IMR-90 (cell line): ENCODE results near the gene RCN1. TPM values are rescaled to one million over a fixed set of nuclear protein-coding genes. Genes with fewer than 3 reads are reported as not detected.

ENCODE experiments used
- ATAC-seq: fragments of 200-7000 bp; cut with Tn5 transposase; 2 replicates; pipeline ENCODE4 v1.9.1; 2020; ENCODE audit warnings: low read depth, mild to moderate bottlenecking, moderate library complexity
- BruUV-seq: library from RNA; stranded (reverse); fragments of 400-500 nt; replicated peaks from 2 replicates; lab custom pipeline; 2021; lab: Mats Ljungman, UMichigan
- CTCF ChIA-PET: fragments of 300-600 bp; formaldehyde crosslinking; extraction: SDS; loops from one replicate; lab custom pipeline; 2021; ENCODE audit warnings: antibody characterized with exemption; lab: Yijun Ruan, JAX
- POLR2A ChIA-PET: fragments of 300-600 bp; sonication (Branson Sonifier 250); formaldehyde crosslinking; loops from one replicate; lab custom pipeline; 2022; ENCODE audit warnings: antibody characterized with exemption; ENCODE audit not compliant: unreplicated experiment; lab: Charles Lee
- DNase-seq: peaks from one replicate; pipeline ENCODE4 v3.0.0; 2013
- H2AFZ ChIP-seq: replicated peaks from 2 replicates; pipeline ENCODE3; 2013; ENCODE audit warnings: low read length, mild to moderate bottlenecking; ENCODE audit not compliant: poor library complexity
- H2AK5ac ChIP-seq: 2 replicates; pipeline ENCODE4 v1.6.1; 2013; ENCODE audit warnings: low read depth, low read length, inconsistent platforms
- H2AK9ac ChIP-seq: replicated peaks from 2 replicates; pipeline ENCODE3; 2013; ENCODE audit warnings: mild to moderate bottlenecking, low read depth, low read length, moderate library complexity; ENCODE audit not compliant: poor library complexity
- H2BK120ac ChIP-seq: 2 replicates; pipeline ENCODE4 v1.6.1; 2013; ENCODE audit warnings: low read depth, low read length, inconsistent platforms
- H2BK15ac ChIP-seq: 3 replicates; pipeline ENCODE4 v1.6.1; 2013; ENCODE audit warnings: low read depth, low read length, inconsistent platforms
- H2BK20ac ChIP-seq: 2 replicates; pipeline ENCODE4 v1.6.1; 2013; ENCODE audit warnings: low read depth, mild to moderate bottlenecking, inconsistent platforms, low read length, moderate library complexity
- H2BK5ac ChIP-seq: 2 replicates; pipeline ENCODE4 v1.6.1; 2013; ENCODE audit warnings: mild to moderate bottlenecking, low read depth, low read length, inconsistent platforms; ENCODE audit not compliant: poor library complexity, severe bottlenecking
- H3K14ac ChIP-seq: replicated peaks from 2 replicates; pipeline ENCODE4 v1.6.1; 2013; ENCODE audit warnings: low read depth, low read length, inconsistent platforms
- H3K18ac ChIP-seq: 2 replicates; pipeline ENCODE4 v1.6.1; 2013; ENCODE audit warnings: low read depth, low read length, control low read depth
- H3K23ac ChIP-seq: 2 replicates; pipeline ENCODE4 v1.6.1; 2013; ENCODE audit warnings: low read depth, low read length, inconsistent platforms
- H3K27ac ChIP-seq: 2 replicates; pipeline ENCODE4 v1.5.1; 2013; ENCODE audit warnings: mild to moderate bottlenecking, control low read depth, low read length; ENCODE audit not compliant: insufficient read depth
- H3K27me3 ChIP-seq: 2 replicates; pipeline ENCODE4 v1.6.1; 2013; ENCODE audit warnings: low read length; ENCODE audit not compliant: control insufficient read depth, insufficient read depth
- H3K36me3 ChIP-seq: 2 replicates; pipeline ENCODE4 v1.6.1; 2013; ENCODE audit warnings: low read length, mixed read lengths; ENCODE audit not compliant: control insufficient read depth, insufficient read depth
- H3K4ac ChIP-seq: 2 replicates; pipeline ENCODE4 v1.6.1; 2013; ENCODE audit warnings: low read depth, low read length, inconsistent platforms
- H3K4me1 ChIP-seq: 2 replicates; pipeline ENCODE4 v1.6.1; 2013; ENCODE audit warnings: low read length, mixed read lengths; ENCODE audit not compliant: control insufficient read depth, insufficient read depth
- H3K4me2 ChIP-seq: 2 replicates; pipeline ENCODE4 v1.6.1; 2013; ENCODE audit warnings: low read depth, mild to moderate bottlenecking, control low read depth, low read length, moderate library complexity
- H3K4me3 ChIP-seq: 2 replicates; pipeline ENCODE4 v1.5.1; 2013; ENCODE audit warnings: low read depth, mild to moderate bottlenecking, control low read depth, low read length, moderate library complexity; ENCODE audit not compliant: insufficient read depth
- H3K56ac ChIP-seq: 2 replicates; pipeline ENCODE4 v1.6.1; 2013; ENCODE audit warnings: low read length, inconsistent platforms; ENCODE audit not compliant: insufficient read depth; ENCODE audit errors: extremely low read depth
- H3K79me1 ChIP-seq, 2 experiments: 2 replicates each; pipeline ENCODE4 v1.6.1; 2013; ENCODE audit warnings: low read length in 2 of 2, inconsistent platforms in 1 of 2, low read depth in 1 of 2
- H3K9ac ChIP-seq: 2 replicates; pipeline ENCODE4 v1.6.1; 2013; ENCODE audit warnings: low read depth, low read length, control low read depth
- H3K9me1 ChIP-seq: 2 replicates; pipeline ENCODE4 v1.6.1; 2013; ENCODE audit warnings: low read length, inconsistent platforms; ENCODE audit not compliant: insufficient read depth
- H3K9me3 ChIP-seq: 2 replicates; pipeline ENCODE4 v1.6.1; 2013; ENCODE audit warnings: low read length; ENCODE audit not compliant: control insufficient read depth, insufficient read depth
- H4K20me1 ChIP-seq: 2 replicates; pipeline ENCODE4 v1.6.1; 2013; ENCODE audit warnings: low read length, inconsistent platforms; ENCODE audit not compliant: insufficient read depth
- H4K5ac ChIP-seq: 2 replicates; pipeline ENCODE4 v1.6.1; 2013; ENCODE audit warnings: mild to moderate bottlenecking, low read depth, low read length, control low read depth
- H4K8ac ChIP-seq, 2 experiments: 2 replicates each; pipeline ENCODE4 v1.6.1; 2013; ENCODE audit warnings: low read depth in 2 of 2, low read length in 2 of 2, control low read depth in 1 of 2, inconsistent platforms in 1 of 2
- H4K91ac ChIP-seq: 2 replicates; pipeline ENCODE4 v1.6.1; 2013; ENCODE audit warnings: low read depth, low read length, inconsistent platforms; ENCODE audit not compliant: insufficient read depth
- CTCF ChIP-seq: conservative IDR thresholded peaks from 2 replicates; pipeline ENCODE4 v1.5.1; 2012; ENCODE audit warnings: mild to moderate bottlenecking, low read depth, low read length, improper control_type of control experiment
- FOS ChIP-seq: fragments of 150-350 bp; IDR thresholded peaks from 2 replicates; pipeline ENCODE4 v1.6.1; 2016; ENCODE audit warnings: low read depth, low read length
- RAD21 ChIP-seq: IDR thresholded peaks from 2 replicates; pipeline ENCODE4 v1.6.1; 2012; ENCODE audit warnings: low read length, improper control_type of control experiment
- SMC3 ChIP-seq: fragments of 150-350 bp; IDR thresholded peaks from 2 replicates; pipeline ENCODE4 v1.6.1; 2016; ENCODE audit warnings: low read depth, mild to moderate bottlenecking, antibody characterized with exemption, low read length, moderate library complexity
- WGBS, 2 experiments: methylation state at CpG; one replicate each; pipeline versions ENCODE4 v1.1.5 to v1.1.7; 2013; ENCODE audit warnings: missing lambda C conversion rate in 2 of 2; ENCODE audit not compliant: insufficient read length in 1 of 2; ENCODE audit errors: extremely low coverage in 2 of 2; 5-methylcytosine and 5-hydroxymethylcytosine counted together
- dilution Hi-C: fragments of 300-500 bp; cut with HindIII; formaldehyde crosslinking; loops from one replicate; pipeline ENCODE4 v1.14.3; 2018; ENCODE audit warnings: low sequenced_read_pairs; ENCODE audit not compliant: unreplicated experiment
- in situ Hi-C: fragments of 300-500 bp; cut with MboI; formaldehyde crosslinking; loops from 3 replicates; pipeline ENCODE4 v1.14.3; 2019; ENCODE audit warnings: low sequenced_read_pairs, inconsistent platforms, mixed read lengths
- intact Hi-C: fragments of 100-400 bp; cut with micrococcal nuclease; formaldehyde crosslinking; loops from 2 replicates; pipeline ENCODE4 v1.10.0; 2022
- polyA plus RNA-seq, 3 experiments: library from polyadenylated mRNA; depleted of rRNA; stranded (reverse); fragments of >200 nt; gene quantifications; 2 replicates each; pipeline ENCODE4 v1.2.3, GENCODE V29; 2012; ENCODE audit warnings: low replicate concordance in 1 of 3
- total RNA-seq: library from RNA; depleted of rRNA; stranded (reverse); fragments of >200 nt; gene quantifications from 2 replicates; pipeline ENCODE4 v1.2.3, GENCODE V29; 2012

Gene RCN1
- total and polyA plus RNA-seq, 2 of the 4 experiments (the other 2 are of a cell fraction): 129 to 193 TPM

DNA sequence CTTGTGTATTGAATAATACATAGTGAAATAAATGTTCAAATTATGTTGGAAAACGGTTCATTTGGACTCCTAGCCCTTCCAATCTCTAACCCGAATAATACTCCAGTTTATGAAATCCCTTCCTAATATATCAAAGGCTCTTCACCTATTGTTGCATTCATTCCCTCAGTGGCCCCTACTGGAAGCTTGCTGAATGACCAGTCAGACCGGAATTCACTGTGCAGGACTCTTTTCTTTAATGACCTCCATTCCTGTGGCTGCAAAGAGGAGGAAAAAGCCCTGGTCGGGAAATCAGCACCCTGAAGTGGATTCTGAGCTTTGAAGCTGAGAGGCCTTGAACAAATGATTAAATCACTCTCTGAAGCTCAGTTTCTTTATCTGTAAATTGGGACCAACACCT lies 19.1 kb upstream of the RCN1 start:
- H4K91ac ChIP-seq: no peak overlapping the region
- DNase-seq (peak; percentile 68), ATAC-seq (peak; percentile 91)
- WGBS, 2 experiments: no CpG with 5 or more reads among the region's 4 CpGs
- no peak overlapping the region for H3K4me2 ChIP-seq
- no peak overlapping the region for H2BK5ac ChIP-seq
- H3K9me3 ChIP-seq: no peaks in the 10 kb centered on the region
- H2AFZ ChIP-seq: no peak overlapping the region
- H3K36me3 ChIP-seq: no peaks in the 10 kb centered on the region
- no peak overlapping the region for H3K9ac ChIP-seq
- H3K9me1 ChIP-seq: no peaks in the 10 kb centered on the region
- H3K18ac ChIP-seq: no peak overlapping the region
- H3K79me1 ChIP-seq: no peaks in the 10 kb centered on the region
- no peak overlapping the region for H2AK9ac ChIP-seq
- intact Hi-C loops: no loop called here
- H2BK15ac ChIP-seq: no peak overlapping the region
- ChIA-PET CTCF (interaction anchor here (1.0 to 2.2 kb wide), 4 partner anchors 9 to 90 kb away, joined by 3 to 8 read pairs (median 3); no protein-coding TSS in a partner anchor), POLR2A (no interaction called here)
- in situ Hi-C loops: no loop called here
- no peak overlapping the region for H4K8ac ChIP-seq
- H3K27me3 ChIP-seq: peaks cover 54% of the 10 kb centered on the region
- no peak overlapping the region for H3K23ac ChIP-seq
- no peak overlapping the region for H2BK20ac ChIP-seq
- TF ChIP-seq CTCF (peak; percentile 49), FOS (no peak), RAD21 (peak; percentile 26; the same call in 1 of the 2 replicates), SMC3 (0 out of 2 replicates have a peak, but pooled peaks have one; percentile 12)
- H3K56ac ChIP-seq: no peak overlapping the region
- H3K4ac ChIP-seq: no peak overlapping the region
- H2AK5ac ChIP-seq: no peak overlapping the region
- dilution Hi-C loops: loop anchor here (25.0 kb wide), 1 partner anchor 90 kb away; no protein-coding TSS in a partner anchor
- H4K20me1 ChIP-seq: no peaks in the 10 kb centered on the region
- no peak overlapping the region for H3K27ac ChIP-seq
- no peak overlapping the region for H2BK120ac ChIP-seq
- H3K4me3 ChIP-seq: no peak overlapping the region
- H4K5ac ChIP-seq: no peak overlapping the region
- no TSS peak for BruUV-seq
- H3K4me1 ChIP-seq: no peaks in the 10 kb centered on the region; the same call in 1 of the 2 replicates
- no peak overlapping the region for H3K14ac ChIP-seq
